Upper lobe of left lung (tissue), 4 donors: ENCODE data around the gene SULT1B1.

Experiments
- CTCF ChIP-seq, 6 experiments: fragments of 450-650 bp in 4 of 6; fragments of 200-600 bp in 2 of 6; sonication (generic) in 2 of 6; IDR thresholded peaks; one replicate each; pipeline ENCODE4 v1.5.1; 2016 to 2019; ENCODE audit warnings: antibody characterized with exemption in 6 of 6
- EP300 ChIP-seq, 4 donors: sonication (generic); formaldehyde crosslinking; IDR thresholded peaks; one replicate each; pipeline ENCODE4 v1.5.1; 2017; ENCODE audit warnings: antibody characterized with exemption in 4 of 4, control low read depth in 2 of 4

- TF ChIP-seq EP300 (IDR thresholded peaks at IDR 0.05), result no peak
- no peak for TF ChIP-seq CTCF (IDR thresholded peaks at IDR 0.05)
These were observed 25.3 kb downstream of the SULT1B1 start for GRCh38 chr4:69735119-69735518.
